Bone marrow (tissue), 2 donors: ENCODE data around the gene DHRS7B.

Experiments used
- DNase-seq, 2 donors: peaks; one replicate each; lab custom pipeline; 2025; lab: John Stamatoyannopoulos, UW

DHRS7B gene

DNA sequence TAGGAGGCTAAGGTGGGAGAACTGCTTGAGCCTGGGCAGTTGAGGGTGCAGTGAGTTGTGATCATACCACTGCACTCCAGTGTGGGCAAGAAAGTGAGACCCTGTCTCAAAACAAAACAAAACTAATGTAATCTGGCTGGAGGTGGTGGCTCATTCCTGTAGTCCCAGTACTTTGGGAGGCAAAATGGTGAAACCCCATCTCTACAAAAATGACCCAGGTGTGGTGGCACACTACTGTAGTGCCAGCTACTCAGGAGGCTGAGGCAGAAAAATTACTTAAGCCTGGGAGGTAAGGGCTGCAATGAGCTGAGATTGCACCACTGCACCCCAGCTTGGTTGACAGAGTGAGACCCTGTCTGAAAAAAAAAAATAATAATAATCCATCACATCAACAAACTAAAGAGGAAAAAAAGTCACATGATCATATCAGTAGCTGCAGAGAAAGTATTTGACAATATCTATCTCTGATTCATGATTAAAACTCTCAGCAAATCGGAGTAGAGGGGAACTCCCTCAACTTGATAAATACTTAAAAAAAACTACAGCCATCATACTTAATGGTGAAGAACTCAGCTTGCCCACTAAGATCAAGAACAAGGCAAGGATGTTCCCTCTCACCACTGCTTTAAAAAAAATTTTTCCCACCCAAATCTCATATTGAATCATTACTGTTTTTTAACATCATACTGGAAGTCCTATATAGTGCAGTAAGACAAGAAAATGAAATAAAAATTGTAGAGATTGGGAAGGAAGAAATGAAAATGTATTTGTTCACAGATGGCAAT, 31.0 kb downstream of the DHRS7B start:
- DNase-seq = no peak

DNA sequence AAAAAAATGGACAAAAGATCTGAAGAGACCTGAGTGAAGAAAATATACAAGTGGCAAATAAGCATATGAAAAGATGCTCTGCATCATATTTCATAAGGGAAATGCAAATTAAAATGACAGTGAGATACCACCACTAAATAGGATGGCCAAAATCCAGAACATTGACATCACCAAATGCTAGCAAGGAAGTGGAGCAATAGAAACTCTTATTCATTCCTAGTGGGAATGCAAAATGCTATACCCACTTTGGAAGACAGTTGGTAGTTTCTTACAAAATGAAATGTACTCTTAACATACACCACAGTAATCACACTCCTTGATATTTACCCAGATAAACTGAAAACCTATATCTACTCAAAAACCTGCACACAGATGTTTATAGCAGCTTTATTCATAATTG, 33.6 kb downstream of the DHRS7B start:
- DNase-seq = no peak

DNA sequence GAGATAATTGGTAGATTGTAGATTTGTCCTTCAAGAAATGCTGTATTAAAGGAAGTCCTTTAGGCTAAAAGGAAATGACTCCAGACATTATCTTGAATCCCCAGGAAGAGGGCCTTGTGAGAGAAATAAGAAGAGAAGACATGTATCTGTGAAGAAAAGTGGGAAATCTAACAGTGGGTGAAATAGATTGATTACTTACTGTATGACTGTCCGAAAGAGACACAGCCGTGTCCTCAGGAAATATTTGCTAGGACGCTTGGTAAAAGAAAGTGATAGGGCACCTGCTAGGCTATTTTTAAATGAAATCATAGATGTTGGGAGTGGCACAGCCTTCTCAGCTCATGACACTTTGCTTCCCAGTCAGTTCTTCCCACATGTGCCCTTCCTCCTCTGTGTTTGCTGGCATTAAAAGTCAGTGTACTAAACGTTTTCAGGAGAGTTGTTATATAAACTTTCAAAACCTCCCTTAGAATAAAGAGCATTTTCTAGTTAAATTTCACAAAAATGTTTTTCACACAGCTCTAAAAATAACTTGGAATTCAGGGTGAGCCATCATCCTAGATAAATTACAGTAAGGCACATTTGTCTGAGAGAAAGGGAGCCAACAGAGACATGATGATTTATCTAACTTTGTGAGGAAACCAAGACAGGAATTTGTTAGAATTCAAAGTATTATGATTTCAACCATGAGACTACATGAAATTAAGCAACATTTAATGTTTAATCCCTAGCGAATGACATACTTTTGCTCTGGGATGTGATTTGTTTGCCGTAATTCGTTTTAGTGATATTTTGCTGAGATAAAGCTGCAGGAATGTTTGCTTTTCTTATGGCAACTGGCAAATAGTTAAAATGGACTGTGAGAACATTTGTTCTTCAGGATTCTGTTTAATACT, 35.0 kb downstream of the DHRS7B start:
- DNase-seq = no peak

DNA sequence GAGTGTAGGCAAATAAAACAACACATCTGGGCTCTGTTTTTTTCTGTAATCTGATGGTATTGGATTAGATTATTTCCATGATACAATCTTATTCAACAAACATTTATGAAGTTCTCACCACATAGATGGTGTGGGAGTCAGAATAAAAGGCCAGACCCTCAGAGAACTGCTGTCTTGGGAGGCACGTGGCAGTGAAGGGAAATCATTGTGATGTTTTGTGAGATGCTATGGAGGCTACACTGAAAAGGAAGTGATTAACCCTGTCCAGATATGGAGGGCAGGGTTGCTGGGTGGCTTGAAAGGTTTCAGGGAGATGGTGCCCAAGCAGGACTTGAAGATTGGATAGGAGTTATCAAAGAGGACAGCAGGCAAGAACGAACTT, 35.6 kb downstream of the DHRS7B start:
- DNase-seq = no peak

DNA sequence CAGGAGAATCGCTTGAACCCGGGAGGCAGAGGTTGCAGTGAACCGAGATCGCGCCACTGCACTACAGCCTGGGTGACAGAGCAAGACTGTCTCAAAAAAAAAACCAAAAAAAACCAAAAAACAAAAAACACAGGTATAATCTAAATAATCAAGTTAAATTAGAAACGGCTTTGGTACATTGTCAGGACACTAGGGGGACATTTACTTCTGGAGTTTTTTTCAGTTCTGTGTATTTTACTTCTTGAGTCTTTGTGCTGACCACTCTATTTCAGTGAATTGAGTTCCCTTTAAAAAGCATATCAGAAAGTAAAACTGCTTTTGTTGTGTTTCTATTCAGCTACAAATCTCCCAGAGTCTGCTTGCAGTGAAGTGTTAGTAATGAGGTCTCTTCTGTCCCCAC, 36.3 kb downstream of the DHRS7B start:
- no peak for DNase-seq

DNA sequence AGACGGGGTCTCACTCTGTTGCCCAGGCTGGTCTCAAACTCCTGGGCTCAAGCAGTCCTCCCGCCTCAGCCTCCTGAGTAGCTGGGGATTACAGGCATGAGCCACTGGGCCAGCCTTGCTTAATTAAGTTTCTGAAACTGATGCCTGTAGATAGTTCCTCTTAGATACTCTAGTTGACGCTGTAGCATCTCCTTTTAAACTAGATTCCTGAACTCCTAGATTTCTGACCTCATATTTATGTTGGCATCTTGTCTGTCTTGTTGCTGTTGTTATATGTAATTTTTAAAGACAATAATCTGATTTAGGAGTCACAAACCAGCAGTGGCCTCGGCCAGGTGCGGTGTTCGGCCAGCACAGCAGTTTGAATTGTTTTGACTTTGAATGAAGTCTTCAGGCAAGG, 37.5 kb downstream of the DHRS7B start:
- DNase-seq = no peak

DNA sequence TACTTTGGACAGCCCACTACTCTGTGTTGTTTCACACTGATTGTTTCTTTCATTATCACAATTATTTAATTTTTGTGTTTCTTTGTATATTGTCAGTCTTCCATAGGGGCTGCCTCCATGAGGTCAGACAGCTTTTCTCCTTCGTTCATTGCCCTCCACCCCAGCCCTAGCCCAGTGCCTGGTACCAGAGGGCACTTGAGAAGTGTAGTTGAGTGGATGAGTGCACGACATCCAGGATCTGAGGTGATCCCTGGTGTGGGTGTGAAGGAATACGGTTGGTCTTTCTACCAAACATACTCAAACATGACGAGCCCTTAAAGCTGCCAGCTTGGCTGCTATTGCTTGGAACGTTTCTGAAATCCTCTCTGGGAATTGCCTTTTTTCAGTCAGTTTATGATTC, 37.9 kb downstream of the DHRS7B start:
- no peak for DNase-seq

DNA sequence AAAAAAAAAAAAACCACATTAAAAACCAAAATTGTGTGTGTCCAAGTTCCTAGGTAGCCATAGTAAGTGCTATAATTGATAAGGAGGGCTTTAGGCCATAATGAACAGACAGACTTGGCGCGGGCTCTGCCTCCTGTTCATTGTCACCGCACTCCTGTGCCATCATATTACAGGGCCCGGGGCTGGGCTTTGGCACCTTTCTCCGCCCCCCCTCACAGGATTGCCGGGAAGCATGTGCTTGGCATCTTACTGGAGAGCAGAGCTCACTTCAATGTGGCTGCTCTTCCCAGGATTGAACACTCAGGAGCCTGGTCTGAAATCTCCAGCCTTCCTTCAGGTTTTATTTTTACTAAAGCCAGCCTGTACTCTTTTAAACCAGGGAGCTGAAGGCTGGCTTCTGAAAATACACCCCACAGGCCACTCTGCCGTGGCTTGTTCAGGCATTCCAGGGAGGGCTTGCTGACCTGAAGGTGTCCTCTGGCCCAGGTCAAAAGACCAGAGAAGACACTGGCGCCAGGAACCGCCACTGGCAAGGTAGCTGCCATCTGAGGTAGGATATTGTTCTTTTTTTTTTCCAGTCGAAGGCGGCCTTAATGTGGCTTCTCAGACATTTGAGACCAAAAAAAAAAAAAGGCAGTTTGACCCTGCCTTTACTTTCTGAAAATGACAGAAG, 39.3 kb downstream of the DHRS7B start:
- DNase-seq = no peak

DNA sequence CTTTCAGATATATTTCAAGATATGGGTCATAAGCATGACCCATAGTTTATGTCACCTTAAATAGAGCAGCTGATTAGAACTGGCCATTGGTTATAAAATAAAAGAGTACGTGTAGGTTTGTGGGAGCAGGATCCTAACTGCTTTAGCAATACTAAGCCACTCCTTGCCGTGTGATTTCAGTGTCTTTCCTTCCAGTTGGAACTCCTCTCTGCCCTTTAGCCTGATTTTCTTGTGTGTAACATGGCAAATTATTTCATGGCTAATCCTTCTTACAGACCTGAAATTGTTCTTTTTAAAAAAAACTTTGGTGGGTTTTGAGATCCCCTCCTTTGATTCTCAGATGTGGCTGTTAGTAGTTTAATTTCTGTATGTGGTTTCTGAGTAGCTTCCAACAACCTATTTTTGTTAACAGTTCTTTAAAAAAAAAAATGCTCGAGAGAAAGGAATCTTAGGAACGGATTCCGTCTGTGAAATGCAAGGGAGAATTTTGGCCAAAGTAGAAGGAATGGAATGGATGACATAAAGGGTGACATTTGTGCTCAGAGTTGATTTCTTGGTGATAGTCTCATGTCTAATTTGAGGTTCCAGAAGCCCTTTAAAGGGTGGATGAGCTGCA, 39.9 kb downstream of the DHRS7B start:
- no peak for DNase-seq

DNA sequence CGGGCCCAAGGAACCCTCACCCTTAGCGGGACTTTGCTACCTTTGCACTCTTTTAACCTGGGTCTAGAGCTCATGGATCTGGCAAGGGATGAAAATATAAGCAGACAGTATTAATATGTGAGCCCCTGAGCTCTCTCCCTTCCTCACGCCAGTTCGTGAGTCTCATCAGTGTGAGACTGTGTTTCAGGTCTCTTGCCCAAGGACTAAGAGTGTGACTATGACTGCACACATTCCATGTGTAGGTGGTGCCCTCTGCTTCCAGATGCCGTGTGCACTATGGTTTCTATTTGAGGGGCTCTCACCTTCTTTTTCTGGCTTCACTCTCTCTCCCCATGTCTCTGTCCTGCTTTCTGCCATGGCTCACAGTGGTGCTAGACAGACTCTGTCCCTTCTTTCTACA, 40.5 kb downstream of the DHRS7B start:
- no peak for DNase-seq

DNA sequence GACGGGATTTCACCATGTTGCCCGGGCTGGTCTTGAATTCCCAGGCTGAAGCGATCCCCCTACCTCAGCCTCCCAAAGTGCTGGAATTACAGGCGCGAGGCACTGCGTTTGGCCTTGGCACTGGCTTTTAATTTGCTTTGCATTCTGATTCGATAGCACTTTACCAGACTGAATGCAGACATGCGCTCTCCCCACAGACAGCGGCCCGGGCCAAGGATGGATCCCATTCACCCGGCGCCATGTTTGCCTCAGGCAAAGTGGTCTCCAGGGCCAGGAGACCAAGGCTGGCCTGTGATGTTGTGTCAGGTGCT, 41.7 kb downstream of the DHRS7B start:
- DNase-seq = no peak

DNA sequence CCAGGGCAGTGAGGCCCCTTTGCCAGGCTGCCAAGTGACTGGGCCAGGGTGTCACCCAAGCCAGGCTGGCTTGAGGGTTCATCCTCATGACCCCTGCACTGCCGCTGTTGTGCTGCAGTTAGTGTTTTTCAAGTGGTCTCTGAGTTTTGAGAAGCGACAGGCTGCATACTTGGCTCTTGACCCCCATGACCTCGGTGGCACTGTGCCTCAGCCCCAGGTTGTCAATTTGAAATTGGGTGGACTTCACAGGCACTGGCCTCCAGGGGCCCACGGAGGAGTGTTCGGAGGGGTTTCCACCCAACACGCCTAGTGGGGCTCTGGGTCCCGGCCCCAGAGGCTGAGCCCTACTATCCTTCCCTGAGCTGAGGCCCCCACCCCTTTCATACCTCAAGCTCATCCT, 42.7 kb downstream of the DHRS7B start:
- no peak for DNase-seq

DNA sequence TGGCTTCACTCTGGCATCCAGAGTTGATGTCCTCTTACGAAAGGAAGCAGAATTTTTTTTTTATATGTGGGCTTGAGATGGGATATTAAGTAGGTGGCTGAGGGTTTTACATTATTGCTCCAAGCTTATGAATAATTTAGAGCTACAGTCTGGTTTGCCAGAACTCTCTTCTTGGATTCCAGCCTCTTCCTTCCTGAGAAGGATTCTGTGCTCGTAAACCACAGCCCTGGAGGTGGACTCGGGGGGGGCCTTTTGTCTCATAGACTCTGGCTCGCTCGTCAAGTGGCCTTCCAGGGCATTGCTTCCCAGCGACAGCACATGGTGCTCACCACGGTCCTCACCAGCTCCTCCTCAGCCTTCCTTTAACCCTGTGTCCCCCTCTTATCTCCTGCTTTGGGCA, 44.0 kb downstream of the DHRS7B start:
- no peak for DNase-seq

DNA sequence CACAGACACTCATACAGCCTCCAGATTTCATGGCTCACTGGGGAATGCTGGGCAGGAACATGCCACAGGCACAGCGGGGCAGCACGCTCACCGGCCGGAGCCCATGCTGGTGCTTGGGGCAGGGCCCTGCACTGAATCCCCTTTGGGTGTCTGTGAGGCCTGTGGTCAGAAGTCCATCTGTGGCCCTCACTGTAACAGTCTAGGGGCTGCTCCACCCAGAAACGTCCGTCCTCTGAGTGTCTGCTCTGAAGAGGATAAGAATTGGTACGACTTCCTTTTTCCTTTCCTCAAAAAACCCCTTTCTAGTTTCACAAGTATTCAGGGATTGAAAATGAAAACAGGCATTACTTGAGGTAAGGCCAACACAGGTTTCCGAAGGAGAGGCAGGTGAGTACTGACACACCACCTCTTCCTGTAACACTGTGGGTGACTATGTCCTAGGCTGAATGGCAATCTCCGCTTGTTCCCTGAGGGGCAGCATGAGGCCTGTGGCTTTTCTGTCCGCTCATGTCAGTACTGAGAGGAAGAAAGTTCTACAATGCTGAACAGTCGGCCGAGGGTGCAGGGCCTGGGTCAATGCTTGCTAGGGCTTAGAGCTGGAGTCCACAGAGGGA, 44.7 kb downstream of the DHRS7B start:
- no peak for DNase-seq

DNA sequence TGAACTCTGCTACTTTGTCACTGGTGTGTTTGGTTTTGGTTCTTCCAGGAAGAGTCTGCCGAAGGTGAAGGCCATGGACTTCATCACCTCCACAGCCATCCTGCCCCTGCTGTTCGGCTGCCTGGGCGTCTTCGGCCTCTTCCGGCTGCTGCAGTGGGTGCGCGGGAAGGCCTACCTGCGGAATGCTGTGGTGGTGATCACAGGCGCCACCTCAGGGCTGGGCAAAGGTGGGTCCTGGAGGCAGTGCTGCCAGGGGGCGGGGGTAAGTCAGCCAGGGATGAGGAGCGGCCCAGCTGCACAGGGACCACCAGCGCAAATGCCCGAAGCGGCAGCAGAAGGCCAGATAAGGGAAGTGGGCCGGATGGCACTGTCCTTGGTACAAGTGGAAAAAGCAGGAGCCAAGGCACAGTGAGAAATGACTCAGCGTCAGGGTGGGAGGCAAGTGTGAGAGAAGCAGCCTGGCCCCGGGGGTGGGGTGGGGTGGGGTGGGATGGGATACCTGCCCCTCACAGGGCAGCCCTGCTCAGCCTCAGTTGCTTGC, 45.3 kb downstream of the DHRS7B start:
- DNase-seq = no peak

DNA sequence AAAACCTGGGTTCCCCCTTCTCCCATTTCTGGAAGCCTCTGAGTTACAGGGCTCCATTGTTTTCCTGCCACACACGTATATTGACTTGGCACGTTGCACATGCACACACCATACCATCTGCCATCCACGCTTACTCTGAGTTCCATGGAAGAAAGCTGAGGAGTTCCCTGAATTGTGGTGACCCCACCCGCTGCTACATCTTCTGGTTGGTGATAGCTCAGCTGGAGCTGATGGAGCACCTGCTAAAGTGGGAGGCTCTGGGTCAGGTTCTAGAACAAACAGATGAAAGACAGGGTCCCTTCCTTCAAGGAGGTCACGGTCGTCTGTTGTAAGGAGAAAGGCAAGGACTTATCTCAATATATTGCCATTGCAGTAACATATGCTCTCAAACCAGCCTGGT, 46.1 kb downstream of the DHRS7B start:
- no peak for DNase-seq

DNA sequence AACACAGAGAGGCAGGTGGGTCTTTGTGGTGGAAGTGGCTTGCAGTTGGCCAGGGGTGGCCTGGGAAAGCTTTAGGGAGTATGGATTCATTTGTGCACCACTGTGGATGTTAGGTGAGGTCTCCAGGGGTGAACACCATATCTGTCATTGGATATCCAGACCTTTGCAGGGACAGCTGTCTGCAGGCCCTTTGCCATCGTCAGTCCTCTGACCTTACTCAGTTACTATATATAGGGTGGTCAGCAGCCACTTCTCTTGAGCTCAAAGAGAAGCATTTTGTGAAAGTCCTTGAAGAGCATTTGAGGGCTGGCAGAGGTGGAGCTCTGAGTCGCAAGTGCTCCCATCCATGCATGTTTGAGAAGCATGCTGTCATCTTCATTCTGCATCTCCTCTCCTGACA, 46.8 kb downstream of the DHRS7B start:
- no peak for DNase-seq

DNA sequence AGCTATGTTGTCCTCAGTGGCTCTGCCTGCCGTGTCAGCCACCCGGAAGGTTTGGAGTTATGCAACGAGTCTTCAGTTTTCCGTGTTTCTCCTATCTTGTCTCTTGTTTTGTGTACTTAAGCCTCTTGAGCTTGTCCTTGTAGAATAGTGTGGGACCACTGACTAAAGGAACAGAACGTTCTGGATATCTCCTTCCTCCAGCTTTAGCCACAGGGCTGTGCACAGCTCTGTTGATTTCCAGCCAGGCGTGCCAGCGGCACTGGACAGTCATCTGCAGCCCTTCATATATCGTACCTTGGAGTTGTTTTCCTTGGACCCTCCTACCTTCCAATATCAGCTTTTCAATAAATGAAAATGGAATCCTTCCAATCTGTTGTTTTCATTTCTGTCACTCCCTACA, 47.4 kb downstream of the DHRS7B start:
- no peak for DNase-seq

DNA sequence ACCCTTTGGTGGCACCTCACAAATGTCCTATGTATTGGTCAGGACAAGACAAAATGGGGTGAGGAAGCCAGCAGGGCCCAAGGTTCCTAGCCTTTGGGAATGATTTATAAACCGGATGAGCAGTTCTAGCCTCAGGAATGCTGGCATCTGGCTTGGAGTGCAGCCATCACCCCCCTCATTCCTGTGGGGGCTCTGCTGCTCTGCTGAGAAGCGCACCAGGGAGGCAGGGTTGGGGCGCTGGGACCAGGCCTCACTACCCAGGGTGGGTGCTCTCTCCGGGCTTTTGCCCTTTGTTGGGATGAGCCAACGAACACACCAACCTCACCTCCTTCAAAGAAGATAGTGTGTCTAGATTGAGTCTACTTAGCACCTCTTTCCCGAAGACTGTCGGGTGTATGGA, 47.9 kb downstream of the DHRS7B start:
- no peak for DNase-seq

DNA sequence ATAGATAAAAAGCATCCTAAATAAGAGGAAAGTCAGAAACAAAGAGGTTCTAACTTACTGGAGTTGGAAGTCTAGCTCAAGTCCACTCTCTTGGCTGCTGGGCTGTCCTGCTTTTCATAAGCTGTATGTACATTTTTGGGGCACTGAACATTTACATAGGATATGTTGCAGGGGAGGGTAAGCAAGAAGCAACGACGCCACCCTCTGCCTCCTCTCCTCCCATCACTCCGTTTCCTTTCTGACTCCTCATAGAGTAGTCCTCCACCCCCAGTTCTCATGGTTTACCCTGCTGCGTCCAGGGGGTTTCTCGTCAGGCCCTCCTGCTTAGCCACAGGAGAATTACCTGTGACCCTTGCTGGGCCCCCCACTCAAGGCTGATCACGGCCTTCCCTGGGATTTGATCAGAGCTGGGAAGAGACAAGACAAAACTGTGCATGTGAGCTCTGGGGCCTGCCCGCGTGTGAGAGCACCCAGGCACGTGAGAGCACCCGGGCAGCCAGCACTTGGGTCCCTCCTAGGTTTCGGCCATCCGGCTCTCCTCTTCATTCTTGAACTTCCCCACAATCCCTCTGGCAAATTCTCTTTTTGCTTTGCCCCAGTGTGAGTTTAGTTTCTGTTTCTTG, 50.1 kb downstream of the DHRS7B start:
- no peak for DNase-seq

DNA sequence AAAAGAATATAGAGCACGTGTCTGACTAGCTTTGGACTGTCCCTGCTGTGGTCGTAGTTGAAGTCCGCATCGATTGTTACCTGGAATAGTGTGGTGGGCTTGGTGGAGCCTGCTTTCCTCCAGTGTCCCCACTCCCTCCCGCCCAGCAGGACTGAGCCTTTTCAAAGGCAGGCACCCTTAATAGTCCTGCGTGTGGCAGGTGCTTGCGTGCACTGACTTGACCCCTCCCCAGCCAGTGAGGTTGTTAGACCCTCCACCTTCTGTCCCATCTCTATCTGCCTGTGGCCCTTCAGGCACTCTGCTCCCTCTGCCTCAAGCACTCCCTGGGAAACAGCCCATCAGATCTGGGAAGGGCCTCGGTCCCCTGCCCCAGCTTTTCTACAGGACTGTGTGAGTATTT, 50.6 kb downstream of the DHRS7B start:
- no peak for DNase-seq
